HG02623 (cell line): ENCODE results near the gene SAE1.
A peak's percentile ranks its signal among the peaks of the same experiment; 100 is the strongest.
"Not testable (repeated sequence)": the region's sequence is repeated elsewhere in the genome, so short reads cannot be mapped to it uniquely, and the experiment has no call there.

Source experiments
- ATAC-seq: cut with Tn5 transposase; IDR thresholded peaks from one replicate; pipeline ENCODE4 v1.9.1; 2021; ENCODE audit warnings: moderate library complexity; ENCODE audit not compliant: unreplicated experiment

SAE1 gene

GRCh38 chr19:47130589-47131227 is at the start of gene SAE1:
TSS of gene SAE1 (plus strand) at chr19:47130835. CDS start at chr19:47130931, 96 bp downstream.
- peak; percentile 82 for ATAC-seq

GRCh38 chr19:47081095-47081494 is 49.5 kb upstream of the SAE1 start:
- ATAC-seq: no peak

- no peak for ATAC-seq
These were observed 48.1 kb upstream of the SAE1 start for GRCh38 chr19:47082493-47082892.

- ATAC-seq: no peak
These were observed 45.7 kb upstream of the SAE1 start for GRCh38 chr19:47084879-47085439.

GRCh38 chr19:47086280-47086679 is 44.4 kb upstream of the SAE1 start:
- ATAC-seq: no peak

- ATAC-seq: no peak
These were observed 40.8 kb upstream of the SAE1 start for GRCh38 chr19:47089767-47090350.

- no peak for ATAC-seq
These were observed 37.4 kb upstream of the SAE1 start for GRCh38 chr19:47093254-47093653.

- ATAC-seq: no peak
These were observed 36.8 kb upstream of the SAE1 start for GRCh38 chr19:47093841-47094240.

- no peak for ATAC-seq
These were observed 35.8 kb upstream of the SAE1 start for GRCh38 chr19:47094557-47095475.

GRCh38 chr19:47095476-47096099 is 35.0 kb upstream of the SAE1 start:
- ATAC-seq: no peak

GRCh38 chr19:47096100-47096704 is 34.4 kb upstream of the SAE1 start:
- no peak for ATAC-seq

GRCh38 chr19:47096721-47097120 is 33.9 kb upstream of the SAE1 start:
- no peak for ATAC-seq

GRCh38 chr19:47097396-47098201 is 33.0 kb upstream of the SAE1 start:
- ATAC-seq: no peak

- ATAC-seq: no peak
These were observed 32.0 kb upstream of the SAE1 start for GRCh38 chr19:47098608-47099007.

- no peak for ATAC-seq
These were observed 31.0 kb upstream of the SAE1 start for GRCh38 chr19:47099576-47100050.

GRCh38 chr19:47100290-47100689 is 30.3 kb upstream of the SAE1 start:
- ATAC-seq: no peak

GRCh38 chr19:47101116-47101515 is 29.5 kb upstream of the SAE1 start:
- ATAC-seq: not testable (repeated sequence)

- no peak for ATAC-seq
These were observed 28.1 kb upstream of the SAE1 start for GRCh38 chr19:47102346-47103060.

GRCh38 chr19:47104680-47105079 is 26.0 kb upstream of the SAE1 start:
- no peak for ATAC-seq
